ENCODE measurements around the gene CRK.

The CRK gene

DNA sequence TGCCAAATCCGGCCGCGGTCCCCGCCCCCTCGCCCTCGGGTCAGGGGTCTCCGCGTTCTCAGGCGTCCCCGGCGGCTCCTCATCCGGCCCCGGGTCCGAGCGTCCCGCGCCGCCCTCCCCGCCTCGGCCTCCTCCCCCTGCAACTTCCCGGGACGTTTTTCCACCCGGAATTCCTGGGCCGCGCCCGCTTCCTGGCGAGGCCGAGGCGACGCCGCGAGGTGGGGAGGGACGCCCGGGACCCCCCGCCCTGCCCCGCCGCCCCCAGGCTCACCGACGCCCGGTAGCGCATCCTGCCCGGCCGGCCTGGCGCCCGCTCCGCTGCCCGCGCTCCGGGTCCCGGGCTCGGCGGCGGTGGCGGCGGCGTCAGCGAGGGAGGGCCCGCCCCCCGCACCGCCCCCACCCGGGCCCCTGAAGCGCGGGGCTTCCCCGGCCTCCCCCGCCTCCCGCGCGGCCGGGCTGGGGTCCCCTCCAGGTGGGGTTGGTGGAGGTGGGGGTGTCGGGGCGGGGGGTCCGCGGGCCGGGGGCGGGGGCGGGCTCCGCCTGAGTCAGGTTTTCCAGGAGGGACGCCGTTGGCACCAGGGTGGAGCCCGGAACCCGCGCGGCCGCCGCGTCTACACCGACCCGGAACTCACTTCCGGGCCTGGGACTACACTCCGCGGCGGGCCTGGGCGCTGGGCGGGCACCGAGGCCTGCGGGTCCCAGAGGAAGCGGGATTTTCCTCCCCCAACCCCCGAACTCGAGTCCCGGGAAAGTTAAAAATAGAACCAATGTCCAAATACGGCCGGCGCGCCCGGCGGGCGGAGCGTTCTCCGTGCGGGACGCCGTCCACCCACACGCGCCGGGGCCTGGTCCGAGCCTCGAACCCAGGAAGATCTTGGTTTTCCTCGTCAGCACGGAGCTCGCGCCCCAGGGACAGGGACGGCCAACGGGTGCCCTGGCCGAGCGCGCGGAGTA lies 29.7 kb upstream of the CRK start:
- peak; percentile 78 for DNase-seq

DNA sequence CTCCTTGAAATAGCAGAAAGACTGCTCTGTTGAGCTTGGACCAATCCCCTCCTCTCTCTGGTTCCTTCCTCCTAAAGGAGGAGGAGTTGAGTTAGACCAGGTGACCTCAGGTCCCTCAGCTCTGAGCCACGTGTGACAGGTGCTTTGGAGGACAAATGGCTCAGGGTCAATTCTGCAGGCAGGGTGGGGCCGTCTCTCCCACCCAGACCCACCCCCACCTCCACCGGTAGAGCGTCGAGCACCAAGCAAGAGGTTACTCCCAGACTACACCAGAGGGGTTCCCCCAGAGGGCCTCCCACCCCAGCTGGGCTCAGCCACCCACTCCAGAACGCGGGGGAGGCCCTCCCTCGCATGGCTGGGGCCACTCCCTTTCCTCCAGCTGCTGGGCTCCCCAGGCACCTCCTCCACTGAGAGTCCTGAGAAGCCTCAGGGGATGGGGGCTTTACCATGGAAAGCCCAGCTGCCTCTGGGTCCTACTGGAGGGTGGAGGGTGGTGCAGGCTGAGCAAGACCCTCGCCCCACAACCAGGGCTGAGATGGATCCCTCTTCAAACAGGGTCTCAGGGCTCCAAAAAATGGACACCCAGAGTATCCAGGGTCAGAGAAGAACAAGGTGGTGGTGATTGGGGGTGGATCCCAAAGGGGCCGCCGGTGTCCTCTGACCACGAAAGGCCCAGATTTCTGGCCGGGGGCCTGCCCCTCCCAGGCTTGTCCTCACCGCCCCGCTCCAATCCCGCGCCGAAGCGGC lies 28.8 kb upstream of the CRK start:
- peak; percentile 63 for DNase-seq

GRCh38 chr17:1484060-1484535 lies 28.1 kb upstream of the CRK start:
- DNase-seq = no peak

DNA sequence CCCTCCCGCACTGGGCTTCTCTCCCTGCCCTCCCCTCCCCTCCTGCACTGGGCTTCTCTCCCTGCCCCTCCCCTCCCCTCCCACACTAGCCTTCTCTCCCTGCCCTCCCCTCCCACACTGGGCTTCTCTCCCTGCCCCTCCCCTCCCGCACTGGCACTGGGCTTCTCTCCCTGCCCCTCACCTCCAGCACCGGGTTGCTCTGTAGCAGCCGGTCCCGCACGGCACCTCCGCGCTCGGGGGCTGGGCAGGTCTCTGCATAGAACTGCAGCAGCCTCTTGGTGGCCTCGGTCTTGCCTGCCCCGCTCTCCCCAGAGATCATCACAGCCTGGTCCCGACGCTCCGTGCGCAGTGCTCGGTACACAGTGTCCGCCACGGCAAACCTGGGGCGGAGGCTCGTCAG lies 26.6 kb upstream of the CRK start:
- DNase-seq = no peak

- no peak for DNase-seq
Observed at GRCh38 chr17:1481736-1482135, 25.7 kb upstream of the CRK start.

- DNase-seq = no peak
Observed at GRCh38 chr17:1480747-1481465, 24.9 kb upstream of the CRK start.

GRCh38 chr17:1478418-1478817 lies 22.4 kb upstream of the CRK start:
- DNase-seq = no peak

GRCh38 chr17:1475321-1475854 lies 19.4 kb upstream of the CRK start:
- no peak for DNase-seq

GRCh38 chr17:1474402-1475189 lies 18.6 kb upstream of the CRK start:
- no peak for DNase-seq

DNA sequence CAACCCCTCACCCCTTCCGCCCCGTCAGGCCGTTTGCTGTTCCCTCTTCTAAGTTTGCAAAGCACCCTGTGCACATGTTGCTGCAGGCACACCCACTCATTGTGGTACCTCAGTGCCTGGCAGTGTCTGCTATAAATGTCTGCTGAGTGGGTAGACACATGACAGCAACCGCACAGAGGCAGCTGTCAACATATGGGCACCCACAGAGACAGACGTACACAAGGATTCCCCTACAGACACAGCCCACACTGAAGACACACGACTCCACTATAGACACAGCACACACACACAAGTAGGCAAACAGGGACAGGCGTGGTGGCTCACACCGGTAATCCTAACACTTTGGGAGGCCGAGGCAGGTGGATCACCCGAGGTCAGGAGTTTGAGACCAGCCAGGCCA lies 17.8 kb upstream of the CRK start:
- no peak for DNase-seq

- DNase-seq = no peak
Observed at GRCh38 chr17:1473170-1473569, 17.1 kb upstream of the CRK start.

DNA sequence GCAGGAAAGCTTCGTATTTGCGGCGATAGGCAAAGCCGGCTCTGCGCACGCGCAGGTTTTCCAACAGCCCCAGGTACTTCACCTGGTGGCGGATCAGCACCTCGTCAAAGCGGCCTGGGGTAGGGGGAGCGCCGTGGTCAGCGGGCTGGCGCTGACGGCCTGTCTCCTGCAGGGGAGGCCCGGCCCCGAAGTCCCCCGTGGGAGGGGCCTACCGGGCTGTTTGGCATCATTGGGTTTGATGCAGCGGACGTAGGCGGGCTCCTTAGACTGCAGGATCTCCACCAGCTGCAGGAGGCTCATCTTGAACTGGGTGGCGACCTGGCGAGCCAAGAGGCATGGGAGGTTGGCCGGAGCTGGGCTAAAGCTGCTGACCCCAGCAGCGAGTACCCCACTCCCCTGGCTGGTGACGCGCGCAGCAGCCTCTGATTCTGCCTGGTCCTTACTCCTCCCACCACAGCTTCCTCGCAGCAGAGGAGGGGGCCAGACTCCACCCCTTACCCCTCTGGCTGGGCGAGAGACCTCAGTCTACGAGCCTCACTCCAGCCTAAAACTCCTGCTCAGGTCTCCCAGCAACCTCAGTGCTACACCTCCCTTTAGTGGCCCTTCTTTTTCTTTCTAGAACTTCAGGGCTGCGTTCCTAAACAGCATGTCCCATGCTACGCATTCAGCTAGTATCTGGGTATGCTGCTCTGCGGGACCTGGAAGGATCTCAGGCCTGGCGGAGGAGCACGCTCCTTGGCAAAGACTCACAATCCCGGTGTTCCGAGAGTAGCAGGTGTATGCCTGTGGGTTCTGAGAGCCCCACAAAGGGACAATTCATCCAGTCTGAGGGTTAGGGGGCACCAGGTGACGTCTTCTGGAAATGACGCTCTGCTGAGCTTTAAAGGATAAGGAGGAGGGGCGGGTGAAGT lies 16.1 kb upstream of the CRK start:
- DNase-seq = no peak

DNA sequence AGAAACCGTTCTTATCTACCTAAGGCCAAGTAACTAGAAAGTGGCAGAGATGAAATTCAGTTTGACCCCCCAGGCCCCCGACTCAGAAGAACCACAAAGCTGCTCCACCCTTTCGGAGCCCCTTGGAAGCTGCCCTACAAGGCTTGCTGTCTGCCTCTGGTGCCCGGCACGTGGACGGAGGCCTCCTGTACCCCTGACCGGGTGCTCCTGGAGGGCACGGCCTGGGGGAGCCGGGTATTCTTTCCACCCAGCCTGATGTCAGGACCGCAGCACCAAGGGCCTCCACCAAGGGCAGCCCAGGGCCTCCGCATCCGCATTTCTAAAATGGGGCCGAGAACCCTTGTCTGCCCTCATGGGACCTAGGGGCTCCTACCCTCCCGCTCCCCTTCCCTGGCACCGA lies 15.5 kb upstream of the CRK start:
- DNase-seq = no peak

DNA sequence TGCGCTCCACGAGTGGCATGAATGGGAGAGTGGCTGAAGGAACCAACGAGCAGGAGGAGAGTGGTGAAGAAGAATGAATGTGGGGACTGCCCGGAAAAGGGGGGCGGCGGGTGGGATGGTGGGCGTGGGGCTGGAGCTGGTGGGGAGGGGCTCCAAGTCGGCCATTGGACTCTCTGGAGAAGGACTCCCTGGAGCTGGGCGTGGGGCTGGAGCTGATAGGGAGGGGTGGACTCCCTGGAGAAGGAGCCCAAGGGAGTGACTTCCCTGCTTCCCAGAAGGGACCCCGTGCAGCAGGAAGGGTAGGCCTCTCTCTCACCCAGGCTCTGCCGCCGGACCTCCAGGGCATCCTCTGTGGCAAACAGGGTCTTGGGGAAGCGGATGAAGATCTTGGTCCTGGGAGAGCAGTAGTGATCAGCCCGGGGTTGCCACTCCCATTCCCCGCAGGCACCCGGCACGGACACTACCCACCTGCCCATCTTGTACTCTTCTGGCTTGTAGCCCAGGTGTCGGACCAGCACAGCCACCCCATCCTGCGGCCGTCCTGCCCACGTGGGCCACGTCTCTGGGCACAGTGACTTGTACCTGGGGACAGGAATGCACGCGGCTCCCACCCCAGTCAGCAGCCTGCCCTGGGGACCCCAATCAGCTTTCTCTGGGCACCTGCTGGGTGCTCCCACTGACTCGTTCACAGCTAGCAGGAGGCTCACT lies 14.9 kb upstream of the CRK start:
- no peak for DNase-seq

DNA sequence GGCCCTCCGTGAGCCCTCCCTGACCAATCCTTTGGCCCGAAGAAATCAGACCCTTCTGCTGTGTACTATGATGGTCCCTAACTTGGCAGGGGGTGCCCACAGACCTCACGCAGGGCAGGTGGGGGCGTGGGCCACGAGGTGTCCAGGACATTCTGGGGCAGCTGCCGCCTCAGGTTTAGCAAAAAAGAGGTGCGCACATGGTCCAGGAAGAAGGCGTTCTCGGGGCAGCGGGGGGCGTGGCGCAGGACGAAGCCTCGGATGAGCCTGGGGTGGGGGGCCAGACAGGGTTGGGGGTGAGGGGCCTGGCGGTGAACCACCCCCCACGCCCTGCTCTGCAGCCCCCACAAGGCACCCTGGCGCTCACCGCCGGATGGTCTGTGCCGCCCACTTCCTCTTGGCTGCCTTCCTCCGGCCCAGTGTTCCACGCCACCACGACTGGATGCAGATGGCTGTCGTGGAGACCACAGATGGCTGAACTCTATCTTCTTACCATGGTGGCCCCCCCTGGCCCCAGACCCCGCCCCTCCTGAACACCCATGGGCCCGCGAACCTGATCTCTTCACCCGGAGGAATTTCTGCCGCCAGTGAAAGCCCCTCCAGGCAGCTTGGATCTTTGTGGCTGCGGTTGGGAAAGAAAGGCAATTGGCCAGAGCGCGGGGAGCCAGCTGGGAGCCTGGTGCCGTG lies 14.2 kb upstream of the CRK start:
- no peak for DNase-seq

DNA sequence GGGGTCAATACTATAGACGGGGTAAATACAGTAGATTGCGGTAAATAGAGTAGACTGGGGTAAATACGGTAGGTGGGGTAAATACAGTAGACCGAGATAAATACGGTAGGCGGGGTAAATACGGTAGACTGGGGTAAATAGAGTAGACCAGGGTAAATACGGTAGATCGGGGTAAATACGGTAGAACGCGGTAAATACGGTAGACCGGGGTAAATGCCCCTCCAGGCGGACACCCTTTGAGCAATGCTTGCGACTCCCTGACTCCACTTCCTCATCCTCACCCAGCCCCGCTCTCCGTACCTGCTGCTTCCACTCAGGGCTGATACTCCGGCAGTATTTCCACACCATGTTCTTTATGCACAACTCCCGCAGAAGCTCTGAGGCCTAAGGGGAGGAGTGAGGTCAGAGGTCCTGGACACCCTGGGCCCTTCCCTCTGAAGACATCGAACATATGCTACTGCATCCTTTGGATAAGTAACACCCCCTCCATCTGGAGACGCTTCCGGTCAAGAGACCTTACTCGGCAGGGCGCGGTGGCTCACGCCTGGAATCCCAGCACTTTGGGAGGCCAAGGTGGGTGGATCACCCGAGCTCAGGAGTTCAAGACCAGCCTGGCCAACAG lies 13.3 kb upstream of the CRK start:
- no peak for DNase-seq

DNA sequence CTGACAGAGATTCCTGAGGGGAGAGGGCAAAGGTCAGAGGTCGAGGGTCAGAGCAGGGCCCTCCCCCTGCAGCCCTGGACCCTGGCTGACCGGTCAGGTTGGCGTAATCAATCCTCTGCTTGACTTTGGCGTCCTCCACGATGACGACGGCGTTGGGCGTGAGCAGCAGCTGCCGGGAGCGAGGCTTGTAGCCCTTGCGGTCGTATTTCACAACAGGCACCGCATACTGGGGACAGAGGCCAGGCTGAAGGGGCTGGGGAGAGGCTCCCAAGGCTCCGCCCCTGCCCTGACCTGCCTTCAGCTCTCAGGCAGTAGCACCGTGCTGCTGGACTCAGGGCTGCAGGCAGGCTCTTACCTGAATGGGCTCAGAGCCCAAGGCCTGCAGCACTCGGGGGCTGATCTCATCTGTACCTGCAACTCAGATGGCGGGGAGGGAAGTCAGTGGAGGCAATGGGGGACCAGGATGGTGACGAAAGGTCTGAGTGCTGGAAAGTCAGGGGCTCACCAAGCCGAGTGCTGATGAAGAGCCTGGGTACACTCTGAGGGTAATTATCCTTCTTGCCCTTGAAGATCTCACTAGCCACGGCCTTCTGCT lies 12.0 kb upstream of the CRK start:
- peak; percentile 15 for DNase-seq

DNA sequence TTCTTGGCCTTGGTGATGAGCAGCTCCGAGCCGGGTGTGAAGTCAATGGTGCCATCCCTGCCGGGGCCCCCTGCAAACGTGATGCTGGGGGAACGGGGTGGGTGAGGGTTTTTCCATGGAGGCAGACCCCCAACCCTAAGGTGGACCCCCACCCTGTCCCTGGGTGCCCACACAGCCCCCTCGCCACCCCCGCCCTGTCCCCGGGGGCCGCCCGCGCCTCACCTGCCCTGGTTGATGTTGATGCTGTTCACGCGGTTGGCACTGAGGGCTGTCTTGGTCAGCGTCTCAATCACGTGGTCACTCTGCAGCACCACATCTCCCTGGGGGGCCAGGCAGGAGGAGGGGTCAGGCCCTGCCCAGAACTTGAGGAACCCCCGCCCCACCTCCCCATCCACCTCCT lies 11.2 kb upstream of the CRK start:
- DNase-seq = no peak

DNA sequence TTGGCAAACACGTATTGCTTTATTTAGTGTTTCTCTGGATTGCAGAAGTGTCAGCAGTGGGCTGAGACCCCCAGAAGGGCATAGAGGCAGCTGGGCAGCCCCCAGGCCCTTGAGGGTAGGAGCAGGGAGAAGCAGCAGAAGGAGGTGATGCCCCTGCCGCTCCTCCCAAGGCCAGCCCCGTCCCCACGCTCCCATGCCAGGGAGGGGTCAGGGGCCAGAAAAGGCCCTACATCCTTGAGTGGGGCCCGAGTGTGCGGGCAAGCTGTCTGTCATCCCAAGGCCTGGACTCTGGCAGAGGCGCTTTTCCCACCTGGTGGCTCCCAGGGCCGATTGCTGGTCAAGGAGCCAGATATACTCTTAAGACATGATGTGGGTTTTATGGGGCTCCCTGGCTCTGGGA lies 8.2 kb upstream of the CRK start:
- DNase-seq = no peak

All from activated T-cell treated with anti-CD3 and anti-CD28 coated beads, Interleukin-2, amount 50 U/mL, for 1 hour (primary cell).